IMR-90 (cell line): ENCODE results near the gene PTGES2. TPM values are rescaled to one million over a fixed set of nuclear protein-coding genes. Genes with fewer than 3 reads are reported as not detected.

Experiments
- ATAC-seq: fragments of 200-7000 bp; cut with Tn5 transposase; 2 replicates; pipeline ENCODE4 v1.9.1; 2020; ENCODE audit warnings: low read depth, mild to moderate bottlenecking, moderate library complexity
- BruUV-seq: library from RNA; stranded (reverse); fragments of 400-500 nt; replicated peaks from 2 replicates; lab custom pipeline; 2021; lab: Mats Ljungman, UMichigan
- CTCF ChIA-PET: fragments of 300-600 bp; formaldehyde crosslinking; extraction: SDS; loops from one replicate; lab custom pipeline; 2021; ENCODE audit warnings: antibody characterized with exemption; lab: Yijun Ruan, JAX
- POLR2A ChIA-PET: fragments of 300-600 bp; sonication (Branson Sonifier 250); formaldehyde crosslinking; loops from one replicate; lab custom pipeline; 2022; ENCODE audit warnings: antibody characterized with exemption; ENCODE audit not compliant: unreplicated experiment; lab: Charles Lee
- DNase-seq: peaks from one replicate; pipeline ENCODE4 v3.0.0; 2013
- H2AFZ ChIP-seq: replicated peaks from 2 replicates; pipeline ENCODE3; 2013; ENCODE audit warnings: low read length, mild to moderate bottlenecking; ENCODE audit not compliant: poor library complexity
- H2AK5ac ChIP-seq: 2 replicates; pipeline ENCODE4 v1.6.1; 2013; ENCODE audit warnings: low read depth, low read length, inconsistent platforms
- H2AK9ac ChIP-seq: replicated peaks from 2 replicates; pipeline ENCODE3; 2013; ENCODE audit warnings: mild to moderate bottlenecking, low read depth, low read length, moderate library complexity; ENCODE audit not compliant: poor library complexity
- H2BK120ac ChIP-seq: 2 replicates; pipeline ENCODE4 v1.6.1; 2013; ENCODE audit warnings: low read depth, low read length, inconsistent platforms
- H2BK15ac ChIP-seq: 3 replicates; pipeline ENCODE4 v1.6.1; 2013; ENCODE audit warnings: low read depth, low read length, inconsistent platforms
- H2BK20ac ChIP-seq: 2 replicates; pipeline ENCODE4 v1.6.1; 2013; ENCODE audit warnings: low read depth, mild to moderate bottlenecking, inconsistent platforms, low read length, moderate library complexity
- H2BK5ac ChIP-seq: 2 replicates; pipeline ENCODE4 v1.6.1; 2013; ENCODE audit warnings: mild to moderate bottlenecking, low read depth, low read length, inconsistent platforms; ENCODE audit not compliant: poor library complexity, severe bottlenecking
- H3K14ac ChIP-seq: replicated peaks from 2 replicates; pipeline ENCODE4 v1.6.1; 2013; ENCODE audit warnings: low read depth, low read length, inconsistent platforms
- H3K18ac ChIP-seq: 2 replicates; pipeline ENCODE4 v1.6.1; 2013; ENCODE audit warnings: low read depth, low read length, control low read depth
- H3K23ac ChIP-seq: 2 replicates; pipeline ENCODE4 v1.6.1; 2013; ENCODE audit warnings: low read depth, low read length, inconsistent platforms
- H3K27ac ChIP-seq: 2 replicates; pipeline ENCODE4 v1.5.1; 2013; ENCODE audit warnings: mild to moderate bottlenecking, control low read depth, low read length; ENCODE audit not compliant: insufficient read depth
- H3K27me3 ChIP-seq: 2 replicates; pipeline ENCODE4 v1.6.1; 2013; ENCODE audit warnings: low read length; ENCODE audit not compliant: control insufficient read depth, insufficient read depth
- H3K36me3 ChIP-seq: 2 replicates; pipeline ENCODE4 v1.6.1; 2013; ENCODE audit warnings: low read length, mixed read lengths; ENCODE audit not compliant: control insufficient read depth, insufficient read depth
- H3K4ac ChIP-seq: 2 replicates; pipeline ENCODE4 v1.6.1; 2013; ENCODE audit warnings: low read depth, low read length, inconsistent platforms
- H3K4me1 ChIP-seq: 2 replicates; pipeline ENCODE4 v1.6.1; 2013; ENCODE audit warnings: low read length, mixed read lengths; ENCODE audit not compliant: control insufficient read depth, insufficient read depth
- H3K4me2 ChIP-seq: 2 replicates; pipeline ENCODE4 v1.6.1; 2013; ENCODE audit warnings: low read depth, mild to moderate bottlenecking, control low read depth, low read length, moderate library complexity
- H3K4me3 ChIP-seq: 2 replicates; pipeline ENCODE4 v1.5.1; 2013; ENCODE audit warnings: low read depth, mild to moderate bottlenecking, control low read depth, low read length, moderate library complexity; ENCODE audit not compliant: insufficient read depth
- H3K56ac ChIP-seq: 2 replicates; pipeline ENCODE4 v1.6.1; 2013; ENCODE audit warnings: low read length, inconsistent platforms; ENCODE audit not compliant: insufficient read depth; ENCODE audit errors: extremely low read depth
- H3K79me1 ChIP-seq, 2 experiments: 2 replicates each; pipeline ENCODE4 v1.6.1; 2013; ENCODE audit warnings: low read length in 2 of 2, inconsistent platforms in 1 of 2, low read depth in 1 of 2
- H3K9ac ChIP-seq: 2 replicates; pipeline ENCODE4 v1.6.1; 2013; ENCODE audit warnings: low read depth, low read length, control low read depth
- H3K9me1 ChIP-seq: 2 replicates; pipeline ENCODE4 v1.6.1; 2013; ENCODE audit warnings: low read length, inconsistent platforms; ENCODE audit not compliant: insufficient read depth
- H3K9me3 ChIP-seq: 2 replicates; pipeline ENCODE4 v1.6.1; 2013; ENCODE audit warnings: low read length; ENCODE audit not compliant: control insufficient read depth, insufficient read depth
- H4K20me1 ChIP-seq: 2 replicates; pipeline ENCODE4 v1.6.1; 2013; ENCODE audit warnings: low read length, inconsistent platforms; ENCODE audit not compliant: insufficient read depth
- H4K5ac ChIP-seq: 2 replicates; pipeline ENCODE4 v1.6.1; 2013; ENCODE audit warnings: mild to moderate bottlenecking, low read depth, low read length, control low read depth
- H4K8ac ChIP-seq, 2 experiments: 2 replicates each; pipeline ENCODE4 v1.6.1; 2013; ENCODE audit warnings: low read depth in 2 of 2, low read length in 2 of 2, control low read depth in 1 of 2, inconsistent platforms in 1 of 2
- H4K91ac ChIP-seq: 2 replicates; pipeline ENCODE4 v1.6.1; 2013; ENCODE audit warnings: low read depth, low read length, inconsistent platforms; ENCODE audit not compliant: insufficient read depth
- CEBPB ChIP-seq: IDR thresholded peaks from 2 replicates; pipeline ENCODE4 v1.6.1; 2012; ENCODE audit warnings: low read depth, low read length, improper control_type of control experiment
- SMC3 ChIP-seq: fragments of 150-350 bp; IDR thresholded peaks from 2 replicates; pipeline ENCODE4 v1.6.1; 2016; ENCODE audit warnings: low read depth, mild to moderate bottlenecking, antibody characterized with exemption, low read length, moderate library complexity
- WGBS, 2 experiments: methylation state at CpG; one replicate each; pipeline versions ENCODE4 v1.1.5 to v1.1.7; 2013; ENCODE audit warnings: missing lambda C conversion rate in 2 of 2; ENCODE audit not compliant: insufficient read length in 1 of 2; ENCODE audit errors: extremely low coverage in 2 of 2; 5-methylcytosine and 5-hydroxymethylcytosine counted together
- dilution Hi-C: fragments of 300-500 bp; cut with HindIII; formaldehyde crosslinking; loops from one replicate; pipeline ENCODE4 v1.14.3; 2018; ENCODE audit warnings: low sequenced_read_pairs; ENCODE audit not compliant: unreplicated experiment
- in situ Hi-C: fragments of 300-500 bp; cut with MboI; formaldehyde crosslinking; loops from 3 replicates; pipeline ENCODE4 v1.14.3; 2019; ENCODE audit warnings: low sequenced_read_pairs, inconsistent platforms, mixed read lengths
- intact Hi-C: fragments of 100-400 bp; cut with micrococcal nuclease; formaldehyde crosslinking; loops from 2 replicates; pipeline ENCODE4 v1.10.0; 2022
- polyA plus RNA-seq, 3 experiments: library from polyadenylated mRNA; depleted of rRNA; stranded (reverse); fragments of >200 nt; gene quantifications; 2 replicates each; pipeline ENCODE4 v1.2.3, GENCODE V29; 2012; ENCODE audit warnings: low replicate concordance in 1 of 3
- total RNA-seq: library from RNA; depleted of rRNA; stranded (reverse); fragments of >200 nt; gene quantifications from 2 replicates; pipeline ENCODE4 v1.2.3, GENCODE V29; 2012

Gene PTGES2
- total and polyA plus RNA-seq, 2 of the 4 experiments (the other 2 are of a cell fraction) = 100 to 107 TPM

DNA sequence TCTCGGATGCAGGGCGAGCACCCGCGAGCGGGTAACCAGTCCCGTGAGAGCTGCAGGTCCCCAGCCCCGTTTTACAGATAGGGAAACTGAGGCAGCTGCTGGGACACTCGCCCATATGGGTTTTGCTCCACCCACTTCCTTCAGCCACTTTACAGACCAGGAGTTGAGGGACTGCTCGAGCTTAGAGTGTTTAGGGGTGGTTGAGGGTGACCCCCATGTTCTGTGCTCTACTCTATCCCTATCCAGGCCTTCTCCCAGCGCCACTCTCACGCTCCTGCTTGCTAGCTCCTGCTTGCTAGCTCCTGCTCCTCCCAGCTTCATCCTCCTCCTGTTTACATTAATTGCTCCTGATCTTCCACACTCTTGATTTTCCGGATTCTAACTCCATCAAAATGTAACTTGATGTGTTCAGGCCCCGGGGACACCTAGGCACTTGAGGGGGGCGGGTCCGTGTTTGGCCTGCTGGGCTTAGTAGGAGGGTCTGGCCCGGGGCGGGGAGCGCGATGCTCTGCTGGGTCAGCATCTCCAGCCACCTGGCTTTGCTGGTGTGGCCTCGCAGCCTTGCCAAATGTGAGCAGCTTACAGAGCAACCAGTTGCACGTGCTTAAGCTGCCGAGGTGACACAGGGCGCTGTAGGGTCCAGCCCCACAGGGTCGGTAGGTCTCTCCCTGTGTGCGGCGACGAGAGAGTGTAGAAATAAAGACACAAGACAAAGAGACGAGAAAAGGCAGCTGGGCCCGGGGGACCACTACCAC, 1.5 kb upstream of the PTGES2 start:
- ATAC-seq (no peak), DNase-seq (no peak)
- Histone ChIP-seq H3K4me3 (peak overlapping the region; percentile 96), H3K18ac (no peak overlapping the region; the same call in 1 of the 2 replicates), H3K9me3 (no peaks in the 10 kb centered on the region; the same call in 1 of the 2 replicates), H3K9ac (peak overlapping the region; percentile 94), H2AK9ac (peak overlapping the region; percentile 88), H2BK20ac (no peak overlapping the region), H3K14ac (peak overlapping the region; percentile 96), H2AFZ (peak overlapping the region; percentile 99), H4K5ac (no peak overlapping the region), H3K27ac (peak overlapping the region; percentile 92), H2BK5ac (peak overlapping the region; percentile 88), H3K79me1 (peaks cover 9 to 39% of the 10 kb centered on the region in 2 experiments; a peak in 3 of 4 replicates), H3K56ac (peak overlapping the region; percentile 63), H3K23ac (peak overlapping the region; percentile 33; the same call in 1 of the 2 replicates), H2AK5ac (peak overlapping the region; percentile 84), H2BK120ac (peak overlapping the region; percentile 64; the same call in 1 of the 2 replicates), H4K8ac (peak overlapping the region; percentile 56 to 86; a peak in 2 of 4 replicates), H3K9me1 (peaks cover 10% of the 10 kb centered on the region), H3K4me1 (peaks cover 10% of the 10 kb centered on the region; the same call in 1 of the 2 replicates), H4K20me1 (peaks cover 17% of the 10 kb centered on the region; the same call in 1 of the 2 replicates), H2BK15ac (no peak overlapping the region), H4K91ac (no peak overlapping the region), H3K36me3 (peaks cover 1% of the 10 kb centered on the region; the same call in 1 of the 2 replicates), H3K27me3 (peaks cover 9% of the 10 kb centered on the region), H3K4ac (peak overlapping the region; percentile 93), H3K4me2 (peak overlapping the region; percentile 94)
- CTCF ChIA-PET = interaction anchor here (1.0 to 1.3 kb wide), 2 partner anchors 11 to 12 kb away, joined by 3 read pairs; no protein-coding TSS in a partner anchor
- 84% methylated on average over 16 of the region's 29 CpGs; no CpG with 5 or more reads in 1 of the 2 experiments for WGBS, 2 experiments
- dilution Hi-C loops (no loop called here), intact Hi-C loops (no loop called here), in situ Hi-C loops (no loop called here)
- no peak for TF ChIP-seq SMC3
- TF ChIP-seq CEBPB = no peak
- POLR2A ChIA-PET = no interaction called here
- BruUV-seq = no TSS peak
